GM18951 (cell line): ENCODE data around the gene UNC13A.
"Not testable (repeated sequence)": the region's sequence is repeated elsewhere in the genome, so short reads cannot be mapped to it uniquely, and the experiment has no call there.

Source experiments
- POLR2A ChIP-seq: IDR thresholded peaks from 4 replicates; pipeline ENCODE4 v1.6.1; 2011; ENCODE audit warnings: mild to moderate bottlenecking; ENCODE audit not compliant: insufficient read length, insufficient read depth; ENCODE audit errors: extremely low read depth
- in situ Hi-C: fragments of 300-500 bp; cut with MboI; formaldehyde crosslinking; loops from one replicate; pipeline ENCODE4 v1.12.0; 2022; ENCODE audit warnings: low sequenced_read_pairs, mixed read lengths, inconsistent platforms; ENCODE audit not compliant: unreplicated experiment

The UNC13A gene

DNA sequence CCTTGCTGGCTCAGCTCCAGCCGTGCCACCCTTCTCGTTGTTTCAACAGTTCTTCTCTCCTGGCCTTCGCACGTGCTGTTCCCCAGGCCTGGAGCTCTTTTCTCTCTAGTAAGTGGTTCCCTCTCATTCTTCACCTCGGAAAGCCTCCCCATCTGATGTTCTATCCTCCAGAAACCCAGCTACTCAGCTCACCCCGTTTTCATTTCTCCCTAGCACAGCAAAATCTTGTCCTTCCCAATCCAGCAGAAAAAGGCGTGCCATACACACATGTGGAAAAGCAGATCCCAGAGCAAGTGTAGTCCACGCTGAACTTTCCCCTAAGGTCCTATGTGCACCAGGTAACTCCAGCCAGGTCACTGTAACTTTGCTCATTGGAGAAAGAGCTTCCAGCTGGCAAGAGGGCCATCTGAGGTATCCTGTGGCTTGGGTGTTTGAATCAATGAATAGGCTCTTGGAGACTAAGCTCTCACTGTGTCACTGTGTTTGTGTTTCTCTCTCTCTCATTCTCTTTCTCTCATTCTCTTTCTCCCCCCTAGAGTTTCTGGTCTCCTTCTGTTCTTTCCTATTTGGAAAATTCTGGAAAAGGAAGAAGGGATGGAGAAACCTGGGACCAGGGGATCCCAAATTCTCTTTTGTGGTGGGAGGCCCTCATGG is 83.7 kb downstream of the UNC13A start:
- in situ Hi-C loops: no loop called here
- TF ChIP-seq POLR2A: no peak

DNA sequence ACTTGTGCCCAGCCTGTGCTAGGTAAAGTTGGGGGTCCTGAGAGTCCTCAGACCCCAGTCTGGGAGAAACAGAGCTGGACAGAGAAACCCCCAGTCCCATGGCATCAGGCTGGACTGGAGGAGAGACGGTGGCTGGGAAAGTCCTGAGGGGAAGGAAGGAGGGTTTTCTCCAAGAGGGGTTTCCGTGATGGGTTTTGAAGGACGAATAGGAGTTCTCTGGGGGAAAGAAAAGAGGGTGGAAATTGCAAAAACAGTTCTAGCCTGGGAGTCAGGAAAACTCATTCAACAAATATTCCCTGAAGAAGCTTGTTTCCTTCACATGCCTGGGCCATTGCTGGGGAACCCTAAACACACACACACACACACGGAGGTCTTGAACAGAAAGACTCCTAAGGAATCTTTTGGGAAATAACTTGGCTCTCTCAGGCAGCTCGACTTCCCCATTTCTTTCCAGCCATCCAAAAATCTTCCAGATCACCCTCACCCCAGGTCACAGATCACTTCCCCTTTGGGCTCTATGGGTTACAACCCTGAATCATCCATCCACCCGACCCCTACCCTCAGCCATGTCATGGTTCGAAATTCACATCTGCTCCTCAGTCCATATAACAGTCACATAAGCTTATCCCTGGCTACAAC is 85.2 kb downstream of the UNC13A start:
- in situ Hi-C loops: no loop called here
- TF ChIP-seq POLR2A: no peak

DNA sequence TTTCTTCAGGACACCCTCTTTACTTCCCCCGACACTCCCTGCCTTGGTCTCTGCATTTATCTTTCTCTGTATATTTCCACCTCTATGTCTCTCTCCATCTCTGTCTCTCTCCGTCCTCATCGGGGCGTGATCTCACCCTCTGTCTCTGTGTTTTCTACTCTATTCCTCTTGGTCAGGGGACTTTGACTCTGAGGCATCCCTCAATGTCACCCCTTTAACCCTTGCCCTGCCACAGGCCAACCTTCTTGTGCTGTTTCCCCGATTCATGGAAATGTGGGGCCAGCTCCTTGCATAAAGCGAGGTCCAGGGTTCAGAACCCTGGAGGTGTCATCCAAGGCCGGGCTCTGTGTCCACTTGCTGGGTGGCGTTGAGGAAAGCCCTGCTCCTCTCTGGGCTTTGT is 85.9 kb downstream of the UNC13A start:
- TF ChIP-seq POLR2A: no peak
- in situ Hi-C loops: no loop called here

DNA sequence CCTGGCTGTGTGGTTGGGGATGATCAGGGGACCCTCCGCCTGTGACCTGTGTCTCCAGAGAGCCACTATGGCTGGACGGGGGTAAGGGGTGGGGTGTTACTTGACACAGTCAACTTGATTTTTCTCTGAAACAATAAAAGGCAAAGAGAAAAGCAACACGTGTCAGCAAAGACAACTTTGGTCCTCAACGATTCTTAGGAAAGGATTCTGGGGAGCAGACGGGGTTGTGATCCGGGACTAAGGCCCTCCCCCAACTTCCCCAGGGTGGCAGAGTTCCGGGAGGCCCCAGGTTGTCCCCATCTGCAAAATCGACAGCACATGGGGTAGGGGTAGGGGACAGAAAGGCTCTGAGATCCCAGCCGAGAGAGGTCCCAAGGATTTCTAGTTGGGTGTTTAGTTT is 86.5 kb downstream of the UNC13A start:
- no peak for TF ChIP-seq POLR2A
- in situ Hi-C loops: no loop called here

DNA sequence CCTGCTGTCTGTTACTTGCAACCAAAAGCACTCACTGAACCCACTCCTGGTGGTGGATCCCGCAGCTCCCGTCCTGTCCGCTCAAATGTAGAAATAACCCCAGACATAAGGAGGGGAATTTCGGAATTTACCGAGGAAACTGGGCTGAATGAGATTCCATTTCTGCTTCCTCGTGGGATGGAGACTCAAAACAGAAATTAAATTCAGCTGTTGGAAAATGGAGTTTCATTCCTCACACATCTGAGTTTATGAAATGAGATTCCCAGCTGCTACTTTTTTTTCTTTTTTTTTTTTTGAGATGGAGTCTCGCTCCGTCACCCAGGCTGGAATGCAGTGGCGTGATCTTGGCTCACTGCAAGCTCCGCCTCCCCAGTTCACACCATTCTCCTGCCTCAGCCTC is 88.4 kb downstream of the UNC13A start:
- in situ Hi-C loops: no loop called here

DNA sequence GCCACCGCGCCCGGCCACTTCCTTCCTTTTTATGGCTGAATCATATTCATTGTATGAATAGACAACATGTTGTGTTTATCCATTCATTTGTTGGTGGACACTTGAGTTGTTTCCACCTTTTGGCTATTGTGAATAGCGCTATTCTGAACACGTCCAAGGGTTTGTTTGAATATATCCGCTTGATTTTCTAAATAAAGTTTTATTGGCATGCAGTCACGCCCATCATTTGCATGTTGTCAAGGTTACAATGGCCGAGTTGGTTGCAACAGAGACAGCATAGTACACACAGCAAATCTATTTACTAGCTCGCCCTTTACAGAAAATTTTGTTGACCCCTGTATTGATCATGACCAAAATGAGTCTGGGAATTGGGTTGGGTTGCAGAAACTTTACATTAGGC is 89.2 kb downstream of the UNC13A start:
- TF ChIP-seq POLR2A: no peak
- in situ Hi-C loops: no loop called here

More for the DNA sequence above, 88.4 kb downstream of the UNC13A start:
- TF ChIP-seq POLR2A: no peak

DNA sequence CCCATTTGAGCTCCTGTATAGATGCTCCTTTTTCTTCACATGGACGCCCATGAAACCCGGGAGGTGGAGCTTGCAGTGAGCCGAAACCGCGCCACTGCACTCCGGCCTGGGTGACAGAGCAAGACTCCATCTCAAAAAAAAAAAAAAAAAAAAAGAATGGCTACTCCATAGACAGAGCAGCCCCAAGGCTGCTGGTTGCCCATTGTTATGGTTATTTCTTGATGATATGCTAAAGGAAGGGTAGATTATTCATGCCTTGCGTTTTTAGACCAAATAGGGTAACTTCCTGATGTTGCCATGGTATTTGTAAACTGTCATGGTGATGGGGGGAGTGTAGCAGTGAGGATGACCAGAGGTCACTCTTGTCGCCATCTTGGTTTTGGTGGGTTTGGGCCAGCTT is 90.1 kb downstream of the UNC13A start:
- in situ Hi-C loops: not testable (repeated sequence)

DNA sequence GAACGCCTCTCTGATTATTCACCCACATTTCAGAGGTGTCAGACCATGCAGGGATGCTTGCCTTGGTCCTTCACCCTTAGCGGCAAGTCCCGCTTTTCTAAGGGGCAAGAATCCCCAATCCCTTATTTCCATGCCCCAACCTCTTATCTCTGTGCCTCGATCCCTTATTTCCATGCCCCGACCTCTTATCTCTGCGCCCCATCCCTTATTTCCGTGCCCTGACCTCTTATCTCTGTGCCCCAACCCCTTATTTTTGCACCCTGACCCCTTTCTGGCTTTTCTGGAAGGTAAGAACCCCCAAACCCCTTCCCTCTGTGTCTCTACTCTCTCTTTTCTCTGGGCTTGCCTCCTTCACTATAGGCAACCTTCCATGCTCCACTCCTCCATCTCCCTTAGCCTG is 93.9 kb downstream of the UNC13A start:
- in situ Hi-C loops: not testable (repeated sequence)

DNA sequence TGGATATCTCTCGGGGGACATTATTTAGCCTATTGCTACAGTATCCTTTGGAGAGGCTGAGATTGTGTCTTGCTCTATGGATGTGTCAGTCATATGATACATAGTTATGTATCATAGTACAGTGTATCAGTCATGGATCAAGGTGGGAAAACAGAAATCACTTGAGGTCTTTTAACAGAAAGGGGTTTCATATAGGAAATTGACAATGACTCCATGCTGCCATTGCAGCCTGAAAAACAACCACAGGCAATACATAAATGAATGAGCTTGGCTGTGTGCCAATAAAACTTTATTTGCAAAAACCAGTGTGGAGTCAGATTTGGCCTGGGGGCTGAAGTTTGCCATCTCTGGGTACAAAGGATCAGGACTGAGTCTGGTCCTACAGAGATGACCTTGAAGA is 97.3 kb downstream of the UNC13A start:
- in situ Hi-C loops: no loop called here
- no peak for TF ChIP-seq POLR2A

DNA sequence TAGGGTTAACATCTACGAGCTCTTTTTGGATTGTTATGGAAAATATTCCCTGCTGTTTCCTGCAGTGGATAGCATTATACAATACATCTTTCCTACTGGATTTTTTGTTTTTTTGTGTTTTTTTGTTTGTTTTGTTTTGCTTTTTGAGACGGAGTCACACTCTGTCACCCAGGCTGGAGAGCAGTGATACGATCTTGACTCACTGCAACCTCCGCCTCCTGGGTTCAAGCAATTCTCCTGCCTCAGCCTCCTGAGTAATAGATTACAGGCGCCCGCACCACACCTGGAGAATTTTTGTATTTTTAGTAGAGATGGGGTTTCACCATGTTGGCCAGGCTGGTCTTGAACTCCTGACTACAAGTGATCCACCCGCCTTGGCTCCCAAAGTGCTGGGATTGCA is 102.8 kb downstream of the UNC13A start:
- in situ Hi-C loops: not testable (repeated sequence)

DNA sequence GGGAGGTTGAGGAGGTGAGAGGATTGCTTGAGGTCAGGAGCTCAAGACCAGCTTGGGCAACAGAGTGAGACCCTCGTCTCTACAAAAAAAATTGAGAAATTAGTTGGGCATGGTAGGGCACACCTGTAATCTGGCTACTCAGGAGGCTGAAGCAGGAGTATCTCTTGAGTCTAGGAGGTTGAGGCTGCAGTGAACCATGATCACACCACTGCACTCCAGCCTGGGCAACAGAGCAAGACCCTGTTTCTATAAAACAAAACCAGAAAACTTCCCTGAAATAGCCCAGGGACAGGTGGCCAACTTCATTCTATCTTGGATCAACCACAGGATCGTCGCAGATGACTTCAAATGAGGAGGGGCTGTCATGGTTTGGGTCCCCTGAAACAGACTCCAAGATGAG is 104.0 kb downstream of the UNC13A start:
- no peak for TF ChIP-seq POLR2A
- in situ Hi-C loops: no loop called here

DNA sequence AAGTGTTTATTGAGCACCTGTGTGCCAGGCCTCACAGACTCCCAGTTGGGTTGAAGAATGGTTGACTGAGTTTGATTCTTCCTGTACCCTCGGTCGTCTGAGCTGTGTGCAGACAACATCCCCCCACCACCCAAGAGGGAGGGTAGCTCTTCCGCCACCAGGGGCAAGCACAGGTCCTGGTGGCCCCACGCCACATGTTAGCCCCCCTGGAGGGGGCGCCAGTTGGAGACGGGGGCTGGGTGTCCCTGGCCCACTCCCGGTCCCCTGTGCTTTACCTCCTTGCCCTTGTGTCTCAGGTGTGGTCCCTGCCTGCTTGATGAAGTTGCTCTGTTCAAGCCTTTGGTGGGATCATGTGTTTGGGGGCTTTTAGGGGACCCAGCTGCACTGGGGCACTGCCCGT is 105.5 kb downstream of the UNC13A start:
- in situ Hi-C loops: no loop called here
- no peak for TF ChIP-seq POLR2A

DNA sequence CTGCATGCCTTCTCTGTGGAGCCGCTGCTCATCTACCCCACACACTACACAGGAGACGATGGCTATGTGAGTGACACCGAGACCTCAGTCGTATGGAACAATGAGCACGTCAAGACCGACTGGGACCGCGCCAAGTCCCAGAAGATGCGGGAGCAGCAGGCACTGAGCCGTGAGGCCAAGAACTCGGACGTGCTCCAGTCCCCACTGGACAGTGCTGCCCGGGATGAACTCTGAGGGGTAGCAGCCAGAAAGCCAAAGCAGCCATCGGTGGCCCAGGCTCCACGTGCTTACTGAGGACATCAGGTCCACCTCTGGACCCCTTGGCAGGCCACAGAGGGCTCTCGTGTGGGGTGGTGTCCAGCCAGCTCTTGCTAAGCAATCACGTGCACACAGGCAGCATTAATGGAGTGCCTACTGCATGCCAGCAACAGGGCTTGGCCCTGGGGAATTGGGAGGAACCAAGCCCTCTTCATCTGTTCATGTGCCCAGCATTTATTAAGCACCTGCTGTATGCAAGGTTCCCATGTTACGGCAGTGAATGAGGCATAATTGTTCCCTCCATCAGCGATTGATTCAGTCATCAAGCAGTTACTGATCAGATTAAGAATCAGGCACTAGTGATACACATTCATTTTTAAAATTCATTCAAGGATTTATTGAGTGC is 106.8 kb downstream of the UNC13A start:
- TF ChIP-seq POLR2A: no peak
- in situ Hi-C loops: no loop called here

DNA sequence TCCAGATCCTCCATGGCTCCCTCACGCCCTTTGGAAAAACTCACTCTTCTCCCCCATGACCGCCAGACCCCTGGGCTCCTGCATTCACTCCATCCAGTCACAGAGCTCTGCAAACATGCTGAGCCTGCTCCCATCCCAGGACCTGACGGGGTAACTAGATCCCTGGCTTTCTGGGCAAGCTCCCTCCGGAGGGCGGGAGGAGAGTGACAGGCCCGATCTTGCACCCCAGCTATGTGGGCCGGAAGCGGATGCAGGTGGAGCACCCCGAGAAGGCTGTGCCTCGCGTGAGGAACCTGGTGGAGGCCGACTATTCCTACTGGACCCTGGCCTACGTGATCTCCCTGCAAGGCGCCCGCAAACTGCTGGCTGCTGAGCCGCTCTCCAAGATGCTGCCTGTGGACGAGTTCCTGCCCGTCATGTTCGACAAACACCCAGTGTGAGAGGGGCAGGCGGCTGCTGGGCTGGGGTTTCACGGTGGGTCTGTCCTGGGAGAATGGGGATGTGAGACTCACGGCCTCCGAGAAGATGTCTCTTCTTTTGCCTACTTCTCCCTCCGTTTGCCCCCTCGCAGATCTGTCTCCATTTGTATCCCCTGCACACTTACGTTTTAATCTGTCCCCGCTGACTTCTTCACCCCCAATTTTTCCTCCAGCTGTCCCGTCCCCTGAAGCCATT is 107.5 kb downstream of the UNC13A start:
- in situ Hi-C loops: no loop called here
- no peak for TF ChIP-seq POLR2A
